Measurements from ENCODE around the gene KLK14.

GRCh38 chr19:51091126-51091525 is 8.4 kb upstream of the KLK14 start:
- TF ChIP-seq, protein P1, sequence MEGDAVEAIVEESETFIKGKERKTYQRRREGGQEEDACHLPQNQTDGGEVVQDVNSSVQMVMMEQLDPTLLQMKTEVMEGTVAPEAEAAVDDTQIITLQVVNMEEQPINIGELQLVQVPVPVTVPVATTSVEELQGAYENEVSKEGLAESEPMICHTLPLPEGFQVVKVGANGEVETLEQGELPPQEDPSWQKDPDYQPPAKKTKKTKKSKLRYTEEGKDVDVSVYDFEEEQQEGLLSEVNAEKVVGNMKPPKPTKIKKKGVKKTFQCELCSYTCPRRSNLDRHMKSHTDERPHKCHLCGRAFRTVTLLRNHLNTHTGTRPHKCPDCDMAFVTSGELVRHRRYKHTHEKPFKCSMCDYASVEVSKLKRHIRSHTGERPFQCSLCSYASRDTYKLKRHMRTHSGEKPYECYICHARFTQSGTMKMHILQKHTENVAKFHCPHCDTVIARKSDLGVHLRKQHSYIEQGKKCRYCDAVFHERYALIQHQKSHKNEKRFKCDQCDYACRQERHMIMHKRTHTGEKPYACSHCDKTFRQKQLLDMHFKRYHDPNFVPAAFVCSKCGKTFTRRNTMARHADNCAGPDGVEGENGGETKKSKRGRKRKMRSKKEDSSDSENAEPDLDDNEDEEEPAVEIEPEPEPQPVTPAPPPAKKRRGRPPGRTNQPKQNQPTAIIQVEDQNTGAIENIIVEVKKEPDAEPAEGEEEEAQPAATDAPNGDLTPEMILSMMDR (conservative IDR thresholded peaks at IDR 0.05; ENCODE audit: low read length): no peak
- TF ChIP-seq EZH2phosphoT487 (IDR thresholded peaks at IDR 0.05; ENCODE audit: borderline replicate concordance, low read depth, low read length): no peak

Data from OCI-LY7 (cell line).